Eye (tissue), 1 donor: ENCODE data around the gene ZNRF3.

Experiments
- DNase-seq: peaks from one replicate; pipeline ENCODE4 v3.0.0-alpha.2; 2015

Gene ZNRF3

GRCh38 chr22:29041408-29041807, 158.0 kb downstream of the ZNRF3 start:
- DNase-seq = no peak

DNA sequence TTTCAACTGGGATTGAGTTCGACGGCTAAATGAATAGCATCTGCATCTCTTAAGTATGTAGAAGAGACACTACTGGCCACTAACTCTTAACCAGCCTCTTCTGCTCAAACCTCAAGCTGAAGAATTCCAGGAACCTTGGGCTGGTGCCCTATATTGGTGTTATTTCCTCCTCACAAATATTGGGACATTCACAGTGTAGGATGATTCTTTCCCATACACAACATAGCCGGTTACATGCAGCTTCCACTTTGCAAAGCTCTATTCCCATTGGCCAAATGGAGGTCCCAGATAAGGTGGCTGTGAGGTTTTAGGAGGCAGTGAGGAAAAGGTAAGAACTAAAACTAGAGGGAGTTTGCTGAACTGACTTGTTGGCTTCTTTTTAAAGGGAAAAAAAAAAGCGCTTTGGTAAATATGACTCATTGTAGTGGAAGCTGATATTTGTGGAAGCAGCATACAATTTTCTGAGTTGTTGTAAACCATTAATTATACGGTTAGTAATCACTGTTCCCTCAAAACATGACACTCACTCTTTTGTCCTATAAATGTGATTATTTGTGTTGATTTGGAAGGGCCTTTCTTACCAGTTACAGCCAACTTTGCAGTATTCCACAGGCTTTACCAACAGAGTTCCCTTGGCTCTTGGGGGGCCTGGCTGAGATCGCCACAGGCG, 160.7 kb downstream of the ZNRF3 start:
- DNase-seq = no peak

DNA sequence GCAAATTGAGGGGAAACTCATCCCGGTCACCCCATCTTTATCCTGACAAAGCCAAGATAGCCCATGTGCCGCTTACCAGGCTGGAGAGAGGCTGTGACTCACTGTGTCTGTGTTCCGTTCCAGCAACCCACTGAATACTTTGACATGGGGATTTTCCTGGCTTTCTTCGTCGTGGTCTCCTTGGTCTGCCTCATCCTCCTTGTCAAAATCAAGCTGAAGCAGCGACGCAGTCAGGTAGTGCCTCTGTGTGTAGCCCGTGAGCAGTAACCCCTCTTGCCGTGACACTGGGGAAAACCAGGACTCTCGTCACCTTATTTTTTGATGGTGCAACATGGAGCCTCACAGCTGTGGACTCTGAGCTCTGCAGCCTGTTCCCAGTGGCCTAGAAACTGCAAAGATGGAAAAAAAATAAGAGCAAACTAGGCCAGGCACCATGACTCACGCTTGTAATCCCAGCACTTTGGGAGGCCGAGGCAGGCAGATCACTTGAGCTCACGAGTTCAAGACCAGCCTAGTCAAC, 161.3 kb downstream of the ZNRF3 start:
- no peak for DNase-seq

GRCh38 chr22:29048822-29049654, 165.7 kb downstream of the ZNRF3 start:
- no peak for DNase-seq

GRCh38 chr22:29049655-29050263, 166.4 kb downstream of the ZNRF3 start:
- no peak for DNase-seq

DNA sequence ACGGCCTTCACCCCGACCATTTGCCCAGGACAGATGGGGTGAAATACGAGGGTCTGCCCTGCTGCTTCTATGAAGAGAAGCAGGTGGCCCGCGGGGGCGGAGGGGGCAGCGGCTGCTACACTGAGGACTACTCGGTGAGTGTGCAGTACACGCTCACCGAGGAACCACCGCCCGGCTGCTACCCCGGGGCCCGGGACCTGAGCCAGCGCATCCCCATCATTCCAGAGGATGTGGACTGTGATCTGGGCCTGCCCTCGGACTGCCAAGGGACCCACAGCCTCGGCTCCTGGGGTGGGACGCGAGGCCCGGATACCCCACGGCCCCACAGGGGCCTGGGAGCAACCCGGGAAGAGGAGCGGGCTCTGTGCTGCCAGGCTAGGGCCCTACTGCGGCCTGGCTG, 167.1 kb downstream of the ZNRF3 start:
- no peak for DNase-seq

DNA sequence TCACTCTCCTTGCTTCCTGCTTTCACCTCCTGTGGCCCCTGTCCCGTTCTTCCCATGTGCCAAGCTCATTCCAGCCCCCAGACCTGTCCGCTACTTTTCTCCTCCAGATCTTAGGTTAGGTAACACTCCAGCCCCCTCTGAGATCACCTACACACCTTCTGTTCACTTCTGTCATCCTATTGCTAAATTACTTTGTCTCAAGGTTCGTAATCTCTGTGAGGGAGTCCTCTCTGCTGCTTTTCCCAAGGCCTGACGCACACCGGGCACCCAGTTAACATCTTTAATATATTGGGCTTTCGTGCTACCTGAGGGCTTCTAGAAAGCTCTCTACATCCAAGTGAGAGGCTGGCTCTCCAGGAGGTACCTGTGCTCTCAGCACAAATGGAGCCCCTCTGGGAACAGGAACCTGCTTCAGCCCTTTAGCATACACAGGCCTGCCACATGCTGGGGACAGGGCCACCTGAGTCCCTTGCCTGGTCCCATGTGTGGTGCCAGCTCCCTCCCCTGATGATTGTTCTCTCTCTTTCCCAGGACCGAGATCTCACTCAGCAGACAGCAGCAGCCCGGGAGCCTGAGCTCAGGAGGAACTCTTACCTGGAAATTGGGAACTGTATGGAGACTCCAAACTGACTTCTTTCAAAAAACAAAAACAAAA, 169.8 kb downstream of the ZNRF3 start:
- no peak for DNase-seq

DNA sequence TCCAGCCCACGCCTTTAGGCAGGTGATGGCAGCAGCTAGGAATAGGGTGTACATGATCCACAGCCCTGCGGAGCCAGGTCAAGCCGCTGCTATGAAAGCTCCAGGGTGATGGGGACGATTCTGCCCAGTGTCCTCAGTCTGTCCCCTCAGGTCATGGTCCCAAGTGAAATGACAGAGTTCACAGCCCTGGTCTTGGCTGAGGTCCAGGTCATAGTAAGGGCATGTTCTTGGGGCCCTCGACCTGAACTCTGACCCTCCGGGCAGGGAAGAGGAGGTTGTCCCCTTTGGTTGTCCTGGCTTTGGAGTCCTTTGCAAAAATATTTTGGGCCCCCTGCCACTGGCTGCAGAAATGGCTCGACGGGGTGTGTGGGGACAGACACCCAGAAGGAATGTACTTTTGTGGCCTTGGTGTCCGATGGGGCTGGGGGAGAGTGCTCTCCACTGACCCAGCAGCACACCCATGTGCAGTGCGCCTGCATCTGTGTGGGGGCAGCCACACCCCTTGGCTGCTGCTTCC, 170.9 kb downstream of the ZNRF3 start:
- no peak for DNase-seq

DNA sequence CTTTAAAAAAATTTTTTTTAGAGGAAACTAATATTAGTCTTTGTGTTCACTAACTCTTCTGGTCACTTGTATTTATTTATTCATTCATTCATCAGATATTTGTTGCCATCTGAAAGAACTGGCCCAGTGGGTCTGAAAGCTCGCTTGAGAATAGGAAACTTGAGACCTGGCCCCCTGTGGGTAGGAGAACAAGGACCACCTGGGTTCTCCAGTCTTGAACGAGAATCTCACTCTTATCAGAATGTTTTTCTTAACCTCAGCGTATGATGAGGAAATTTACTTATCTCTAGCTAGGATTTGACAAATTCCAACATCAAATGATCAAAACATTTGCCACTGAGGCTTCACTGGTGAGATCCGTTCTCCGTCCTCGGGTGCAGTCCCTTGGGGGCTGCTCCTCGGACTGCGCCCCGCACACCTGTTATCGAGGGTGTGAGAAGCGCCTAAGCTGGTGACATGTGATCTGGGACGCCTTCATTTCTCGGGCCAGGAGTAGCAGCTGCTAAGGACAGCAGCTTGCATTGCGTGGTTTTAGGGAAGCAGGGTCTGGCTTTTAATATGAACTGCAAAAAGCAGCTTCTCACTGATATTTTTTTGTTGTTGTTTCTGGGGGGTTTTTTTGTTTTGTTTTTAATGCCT, 171.9 kb downstream of the ZNRF3 start:
- no peak for DNase-seq

- DNase-seq = no peak
These were observed 173.1 kb downstream of the ZNRF3 start for GRCh38 chr22:29056472-29056871.

- no peak for DNase-seq
These were observed 177.0 kb downstream of the ZNRF3 start for GRCh38 chr22:29060251-29060869.

DNA sequence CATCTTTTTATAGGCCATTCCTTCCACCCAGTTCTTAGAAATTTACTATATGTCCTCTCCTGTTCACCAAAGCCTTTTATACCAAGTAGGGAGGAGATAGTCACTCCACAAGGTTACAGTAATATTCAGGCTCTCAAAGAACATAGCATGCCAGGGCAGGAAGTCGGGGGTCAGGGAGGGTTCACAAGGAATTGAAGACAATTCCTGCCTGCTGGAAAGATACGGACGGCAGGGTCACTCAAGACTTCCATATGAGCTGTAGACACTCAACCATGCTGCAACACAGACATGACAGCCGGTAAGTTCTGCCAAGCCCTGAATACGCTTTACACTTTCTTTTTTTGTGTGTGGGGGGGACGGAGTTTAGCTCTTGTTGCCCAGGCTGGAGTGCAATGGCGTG, 177.6 kb downstream of the ZNRF3 start:
- no peak for DNase-seq

- no peak for DNase-seq
These were observed 178.4 kb downstream of the ZNRF3 start, which contains the start of gene C22orf31 for GRCh38 chr22:29061773-29062172. TSS of gene C22orf31 (minus strand) at chr22:29061831. CDS start at chr22:29061792, 39 bp downstream.

DNA sequence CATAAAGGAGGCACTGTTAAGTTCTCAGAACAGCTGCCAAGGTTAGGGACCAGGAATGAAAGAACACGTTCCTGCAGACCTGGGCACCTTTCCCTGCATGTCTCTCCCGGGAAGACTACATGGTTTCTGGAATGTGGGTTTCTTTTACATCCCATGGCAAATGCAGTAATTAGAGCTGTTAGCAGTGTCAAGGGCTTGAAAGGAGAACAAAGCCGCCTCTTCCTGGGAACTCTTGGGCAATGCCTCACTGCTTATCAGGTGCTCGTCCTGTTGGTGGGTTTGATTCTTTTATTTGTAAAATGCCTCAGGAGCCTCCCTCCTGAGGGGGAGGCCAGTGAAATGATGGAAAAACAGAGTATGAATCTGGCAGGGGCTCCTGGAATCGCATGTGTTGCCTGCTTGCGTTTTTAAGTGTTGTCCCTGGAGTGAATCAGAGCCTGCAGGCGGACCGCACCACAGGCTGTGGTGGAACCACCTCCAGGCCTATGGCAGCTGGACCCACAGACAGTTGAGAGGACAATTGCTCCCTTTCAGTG, 179.0 kb downstream of the ZNRF3 start:
- no peak for DNase-seq

DNA sequence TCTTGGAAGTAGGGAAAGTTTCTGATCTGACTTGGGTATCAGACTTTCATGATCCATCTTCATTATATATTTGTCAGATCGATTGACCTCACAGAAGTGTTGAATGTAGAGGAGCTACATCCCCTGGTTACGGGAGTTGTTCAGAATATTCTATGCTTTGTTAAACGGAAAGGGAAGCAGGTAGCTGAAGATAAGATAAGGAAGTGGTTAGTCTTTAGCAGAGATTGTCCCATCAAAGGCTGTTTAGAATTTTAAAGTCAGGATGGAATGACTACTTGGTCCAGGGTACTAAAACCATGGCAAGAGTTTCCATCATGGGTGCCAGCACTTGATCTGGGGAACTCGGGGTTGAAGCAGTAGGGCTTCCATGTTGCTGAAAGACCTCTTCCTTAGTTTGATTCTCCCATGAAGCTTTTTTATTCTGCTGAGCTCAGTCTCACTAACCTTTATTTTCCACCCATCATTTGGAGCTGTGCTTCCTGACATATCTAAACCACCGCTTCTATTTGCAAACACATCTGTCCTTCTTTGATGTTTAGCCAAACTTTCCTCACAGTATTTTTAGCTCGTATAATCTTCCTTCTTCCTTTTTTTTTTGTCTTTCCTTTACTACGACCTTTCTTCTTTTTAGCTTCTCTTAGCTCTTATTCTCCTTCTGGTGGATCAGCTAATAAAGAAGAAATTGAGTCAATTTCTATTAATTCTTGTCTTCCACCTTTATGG, 182.3 kb downstream of the ZNRF3 start:
- DNase-seq = no peak

GRCh38 chr22:29069463-29069862, 186.1 kb downstream of the ZNRF3 start:
- DNase-seq = no peak

DNA sequence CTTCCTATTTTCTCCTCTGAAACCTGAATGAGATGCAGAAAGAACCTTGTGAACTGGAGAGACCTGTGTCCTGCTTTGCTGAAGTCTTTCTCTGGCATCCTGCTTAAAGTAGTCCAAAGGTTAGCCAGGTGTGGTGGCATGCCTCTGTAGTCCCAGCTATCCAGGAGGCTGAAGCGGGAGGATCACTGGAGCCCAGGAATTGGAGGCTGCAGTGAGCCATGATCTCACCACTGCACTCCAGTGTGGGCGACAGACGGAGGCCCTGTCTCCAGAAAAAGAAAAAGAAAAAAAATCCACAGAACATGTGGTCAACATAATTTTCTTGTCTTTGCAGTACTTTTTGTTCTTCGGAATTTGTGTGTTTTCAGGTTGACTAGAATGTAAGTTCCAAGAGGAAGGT, 187.1 kb downstream of the ZNRF3 start:
- no peak for DNase-seq

DNA sequence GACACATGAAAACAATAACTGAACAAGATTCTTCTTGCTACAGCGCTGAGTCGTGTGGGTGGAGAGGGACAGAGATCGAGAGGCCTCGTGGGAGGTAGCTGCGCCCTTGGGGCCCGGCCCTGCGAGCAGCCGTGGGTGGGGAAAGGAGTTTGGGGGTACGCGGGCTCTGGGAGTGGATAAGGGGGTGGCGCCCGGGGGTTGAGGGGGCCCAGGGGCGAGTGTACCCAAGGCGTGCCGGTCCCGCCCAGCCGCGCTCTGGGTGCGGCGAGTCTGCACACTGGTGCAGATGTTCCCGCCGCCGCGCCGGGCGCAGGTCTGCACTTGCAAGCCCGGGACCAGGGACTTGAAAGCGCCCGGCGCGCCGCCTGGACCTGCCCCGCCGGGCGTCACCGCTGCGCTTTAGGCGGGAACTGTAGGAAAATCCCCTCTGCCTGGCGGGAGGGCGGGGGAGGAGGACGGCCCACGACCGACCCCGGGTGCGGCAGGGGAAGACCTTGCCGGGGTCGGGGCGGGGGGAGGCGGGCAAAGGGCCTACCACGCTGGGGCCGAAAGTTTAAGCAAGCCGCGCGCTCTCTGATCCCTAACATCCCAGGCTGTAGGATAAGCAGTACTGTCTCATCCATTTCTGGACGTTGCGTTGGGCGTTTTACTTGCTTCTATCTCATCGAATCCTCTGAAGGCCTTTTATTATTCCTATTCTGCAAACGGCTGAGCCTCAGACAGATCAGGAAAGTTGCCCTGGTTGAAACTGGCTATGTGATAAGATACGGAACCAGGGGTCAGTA, 188.1 kb downstream of the ZNRF3 start:
- DNase-seq = peak; percentile 79

- DNase-seq = peak; percentile 90
These were observed 189.0 kb downstream of the ZNRF3 start for GRCh38 chr22:29072193-29072978.
